A673 (cell line): ENCODE measurements around the gene OSGIN1. TPM values are rescaled to one million over a fixed set of nuclear protein-coding genes. Genes with fewer than 3 reads are reported as not detected.

Experiments used
- BruUV-seq: library from RNA; stranded (reverse); fragments of 400-500 nt; replicated peaks from 2 replicates; lab custom pipeline; 2021; lab: Mats Ljungman, UMichigan
- CTCF ChIA-PET: fragments of 300-600 bp; sonication (Branson Sonifier 250); formaldehyde crosslinking; loops from one replicate; lab custom pipeline; 2022; ENCODE audit warnings: antibody characterized with exemption; lab: Charles Lee
- POLR2A ChIA-PET: fragments of 300-600 bp; sonication (Branson Sonifier 250); formaldehyde crosslinking; loops from one replicate; lab custom pipeline; 2022; ENCODE audit warnings: antibody characterized with exemption; ENCODE audit not compliant: low non-redundant PET; lab: Charles Lee
- DNase-seq: peaks from one replicate; pipeline ENCODE4 v3.0.0-alpha.2; 2015; ENCODE audit warnings: low spot score
- H3K27ac ChIP-seq: fragments of 200-600 bp; sonication (generic); 2 replicates; pipeline ENCODE4 v1.5.1; 2016; ENCODE audit warnings: mixed run types, low read depth, mild to moderate bottlenecking, mixed read lengths, antibody characterized with exemption, low read length; ENCODE audit not compliant: poor library complexity, severe bottlenecking
- H3K27me3 ChIP-seq: fragments of 200-600 bp; sonication (generic); replicated peaks from 2 replicates; pipeline ENCODE4 v1.6.1; 2017; ENCODE audit warnings: mixed run types, low read depth, mild to moderate bottlenecking, mixed read lengths, antibody characterized with exemption, low read length; ENCODE audit not compliant: insufficient read depth, poor library complexity
- H3K36me3 ChIP-seq: fragments of 200-600 bp; sonication (generic); 2 replicates; pipeline ENCODE4 v1.6.1; 2016; ENCODE audit warnings: mixed run types, mild to moderate bottlenecking, mixed read lengths, antibody characterized with exemption, low read length; ENCODE audit not compliant: insufficient read depth, poor library complexity, severe bottlenecking
- H3K4me1 ChIP-seq: fragments of 200-600 bp; sonication (generic); 2 replicates; pipeline ENCODE4 v1.6.1; 2017; ENCODE audit warnings: mixed run types, mild to moderate bottlenecking, mixed read lengths, antibody characterized with exemption, low read length; ENCODE audit not compliant: insufficient read depth, poor library complexity, severe bottlenecking
- H3K4me3 ChIP-seq: fragments of 200-600 bp; sonication (generic); 2 replicates; pipeline ENCODE4 v1.5.1; 2016; ENCODE audit warnings: low read depth, mixed run types, mild to moderate bottlenecking, mixed read lengths, low read length; ENCODE audit not compliant: poor library complexity, severe bottlenecking
- H3K9me3 ChIP-seq: fragments of 200-600 bp; sonication (generic); 2 replicates; pipeline ENCODE4 v1.6.1; 2016; ENCODE audit warnings: mixed run types, low read depth, mild to moderate bottlenecking, mixed read lengths, antibody characterized with exemption, low read length; ENCODE audit not compliant: poor library complexity, severe bottlenecking
- CTCF ChIP-seq: fragments of 300-800, 200-600 bp; sonication (generic); conservative IDR thresholded peaks from 2 replicates; pipeline ENCODE4 v1.5.1; 2017; ENCODE audit warnings: low read depth, mild to moderate bottlenecking, antibody characterized with exemption, low read length, moderate library complexity, mixed read lengths
- EZH2 ChIP-seq: fragments of 200-600 bp; sonication (generic); IDR thresholded peaks from 2 replicates; pipeline ENCODE4 v1.6.1; 2017; ENCODE audit warnings: borderline replicate concordance, low read depth, mild to moderate bottlenecking, mixed read lengths, antibody characterized with exemption, low read length; ENCODE audit not compliant: poor library complexity, severe bottlenecking
- intact Hi-C: fragments of 100-400 bp; cut with micrococcal nuclease; formaldehyde crosslinking; loops from one replicate; pipeline ENCODE4 v1.10.0; 2022; ENCODE audit not compliant: unreplicated experiment
- total RNA-seq: library from RNA; stranded (reverse); gene quantifications from 2 replicates; pipeline ENCODE4 v1.2.3, GENCODE V29; 2021

Gene OSGIN1
- total RNA-seq, 1 experiment from 2014 or later, result 2.4 TPM

DNA sequence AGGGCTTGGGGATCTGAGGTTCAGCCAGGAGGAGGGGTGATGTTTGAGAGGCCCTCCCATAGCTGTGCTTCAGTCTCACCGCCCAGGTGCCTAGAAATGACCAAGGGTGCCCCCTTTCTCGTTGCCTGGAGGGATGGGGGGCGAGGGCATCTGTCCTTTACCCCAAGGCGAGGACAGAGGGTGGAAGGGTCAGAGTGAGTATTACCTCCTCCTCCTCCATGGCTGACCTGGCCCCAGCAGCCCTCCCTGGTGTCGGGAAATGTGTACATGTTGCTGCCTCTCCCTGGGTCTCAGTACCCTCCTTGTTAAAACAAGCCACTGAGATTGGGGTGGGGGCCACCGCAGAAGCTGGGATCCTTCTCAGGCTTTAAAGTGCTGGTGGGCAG lies 17.4 kb downstream of the OSGIN1 start:
- no peaks in the 10 kb centered on the region for H3K36me3 ChIP-seq
- ChIA-PET CTCF (interaction anchor here (0.6 kb wide), 1 partner anchor 60 kb away, joined by 4 read pairs; no protein-coding TSS in a partner anchor), POLR2A (no interaction called here)
- H3K27ac ChIP-seq, result no peak overlapping the region
- no peak for TF ChIP-seq EZH2
- TF ChIP-seq CTCF, result no peak
- no peaks in the 10 kb centered on the region for H3K9me3 ChIP-seq
- H3K4me3 ChIP-seq, result no peak overlapping the region
- DNase-seq, result no peak
- H3K27me3 ChIP-seq, result peaks cover 7% of the 10 kb centered on the region
- intact Hi-C loops, result no loop called here
- H3K4me1 ChIP-seq, result no peaks in the 10 kb centered on the region
- BruUV-seq, result no TSS peak

GRCh38 chr16:83971165-83972130 lies 18.4 kb downstream of the OSGIN1 start:
- TF ChIP-seq CTCF (no peak), EZH2 (no peak)
- H3K36me3 ChIP-seq, result no peaks in the 10 kb centered on the region
- CTCF ChIA-PET, result no interaction called here
- no peak overlapping the region for H3K4me3 ChIP-seq
- H3K4me1 ChIP-seq, result no peaks in the 10 kb centered on the region
- H3K27ac ChIP-seq, result no peak overlapping the region
- no peaks in the 10 kb centered on the region for H3K9me3 ChIP-seq
- POLR2A ChIA-PET, result no interaction called here
- no peak for DNase-seq
- no TSS peak for BruUV-seq
- intact Hi-C loops, result no loop called here
- peaks cover 7% of the 10 kb centered on the region for H3K27me3 ChIP-seq

GRCh38 chr16:83972256-83973008 lies 19.4 kb downstream of the OSGIN1 start:
- intact Hi-C loops, result no loop called here
- no peak for DNase-seq
- ChIA-PET CTCF (no interaction called here), POLR2A (no interaction called here)
- no peak overlapping the region for H3K4me3 ChIP-seq
- peaks cover 7% of the 10 kb centered on the region for H3K27me3 ChIP-seq
- no peak for TF ChIP-seq CTCF
- TF ChIP-seq EZH2, result no peak
- no TSS peak for BruUV-seq
- H3K4me1 ChIP-seq, result no peaks in the 10 kb centered on the region
- no peak overlapping the region for H3K27ac ChIP-seq
- no peaks in the 10 kb centered on the region for H3K36me3 ChIP-seq
- H3K9me3 ChIP-seq, result no peaks in the 10 kb centered on the region
